ENCODE data around the gene MSX1.

The MSX1 gene

GRCh38 chr4:4913147-4913561, 53.7 kb downstream of the MSX1 start:
- no peak for DNase-seq (ENCODE audit: low spot score)

Measured in NAMALWA (cell line).